Endothelial cell of hepatic sinusoid (primary cell): Measurements from ENCODE around the gene ANKRD6.

Experiments used
- in situ Hi-C: cut with HindIII; loops from 2 replicates; pipeline ENCODE4 v1.10.0; 2017; ENCODE audit warnings: low sequenced_read_pairs

ANKRD6 gene

DNA sequence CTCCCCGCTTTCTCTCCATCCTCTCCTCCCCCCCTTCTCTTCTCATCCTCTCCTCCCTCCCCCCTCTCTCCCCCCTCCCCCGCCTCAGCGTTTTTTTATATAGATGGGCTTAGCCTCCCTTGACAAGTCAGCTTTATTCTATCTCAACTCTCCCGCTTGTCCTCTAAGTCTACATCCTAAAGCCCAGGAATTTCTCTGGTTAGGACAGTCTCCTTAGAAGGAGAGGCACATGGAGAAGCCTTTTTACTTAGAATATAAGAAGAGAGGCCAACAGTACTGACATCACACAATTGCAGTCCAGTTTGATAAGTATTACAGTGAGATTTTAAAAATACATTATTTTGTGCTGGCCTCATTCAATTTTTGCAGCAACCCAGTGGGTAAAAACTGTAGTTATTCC is 122.1 kb downstream of the ANKRD6 start:
- in situ Hi-C loops: no loop called here

DNA sequence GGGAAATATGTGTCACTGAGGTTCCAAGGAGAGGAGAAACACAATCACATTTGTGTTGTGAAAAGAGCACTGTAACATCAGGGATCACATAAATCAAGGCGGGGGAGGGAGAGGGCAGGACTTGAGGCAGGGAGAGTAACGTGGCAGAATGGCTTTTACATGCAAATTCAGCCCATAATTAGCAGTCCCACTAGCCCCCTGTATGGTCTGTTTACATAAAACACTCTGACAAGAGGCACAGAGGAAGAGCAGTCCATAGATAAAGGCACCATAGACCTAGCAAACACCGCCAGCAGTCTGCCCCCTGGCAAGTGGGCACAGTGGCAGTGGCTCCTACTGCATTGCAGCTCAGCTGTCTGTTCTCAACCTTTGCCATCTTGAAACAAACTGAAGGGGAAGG is 122.9 kb downstream of the ANKRD6 start:
- in situ Hi-C loops: no loop called here

DNA sequence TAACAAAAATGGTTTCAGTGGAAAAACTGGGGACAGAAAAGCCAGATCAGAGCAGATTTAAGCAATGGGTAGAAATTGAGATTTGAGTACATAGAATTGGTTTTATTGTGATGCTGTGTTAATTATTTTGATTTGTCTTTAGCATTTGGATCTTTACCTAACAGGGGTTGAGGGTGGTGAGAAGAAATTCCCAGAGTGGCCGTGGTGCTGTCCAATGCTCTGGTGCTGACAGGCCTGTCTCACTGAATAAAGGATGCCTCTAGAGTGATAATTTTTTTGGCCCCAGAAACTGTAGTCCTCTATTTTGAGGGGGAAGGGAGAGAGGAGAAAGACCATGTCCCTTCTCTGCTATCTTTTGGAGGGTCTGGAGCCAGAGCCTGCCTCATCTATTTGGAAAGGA is 126.5 kb downstream of the ANKRD6 start:
- in situ Hi-C loops: no loop called here

- in situ Hi-C loops: no loop called here
Observed at GRCh38 chr6:89562093-89562973, 129.4 kb downstream of the ANKRD6 start.

- in situ Hi-C loops: no loop called here
Observed at GRCh38 chr6:89563866-89564265, 130.9 kb downstream of the ANKRD6 start.

- in situ Hi-C loops: no loop called here
Observed at GRCh38 chr6:89564752-89565427, 131.9 kb downstream of the ANKRD6 start.

- in situ Hi-C loops: no loop called here
Observed at GRCh38 chr6:89566008-89566800, 133.3 kb downstream of the ANKRD6 start.

- in situ Hi-C loops: no loop called here
Observed at GRCh38 chr6:89566930-89567629, 134.1 kb downstream of the ANKRD6 start.

DNA sequence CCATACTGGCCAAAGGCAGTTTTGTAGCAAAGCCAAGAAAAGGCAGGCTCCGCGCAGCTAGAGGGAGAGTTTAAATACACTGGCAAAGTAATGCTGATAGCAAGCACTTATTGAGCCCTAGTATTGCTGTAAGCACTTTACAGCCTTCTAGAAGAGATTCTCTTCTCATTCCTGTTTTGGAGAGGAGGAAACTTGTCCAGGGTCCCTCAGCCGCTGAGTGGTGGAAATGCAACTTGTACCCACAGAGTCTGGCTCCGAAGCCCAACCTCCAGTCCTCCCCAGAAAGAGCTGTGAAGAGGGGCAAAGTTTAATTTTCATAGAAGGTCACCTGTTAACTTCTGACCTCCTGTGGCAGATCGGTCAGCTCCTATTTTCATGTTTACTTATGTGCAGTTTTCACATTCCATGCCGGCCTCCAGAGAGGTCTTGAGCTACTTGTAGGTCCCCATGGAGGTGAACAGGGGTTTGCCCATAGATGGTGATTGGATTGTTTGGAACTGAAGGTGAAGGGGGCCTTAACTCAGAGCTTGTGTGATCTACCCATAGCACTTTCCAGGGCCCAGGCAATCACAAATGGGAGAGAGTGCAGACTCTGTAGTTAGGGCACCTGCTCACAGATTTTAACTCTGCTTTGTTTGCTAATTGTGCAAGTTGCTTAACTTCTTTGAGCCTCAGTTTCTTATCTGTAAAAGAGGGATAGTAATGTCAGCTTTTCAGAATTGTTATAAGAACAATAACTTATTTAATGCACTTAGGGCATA is 134.9 kb downstream of the ANKRD6 start:
- in situ Hi-C loops: no loop called here

- in situ Hi-C loops: no loop called here
Observed at GRCh38 chr6:89574910-89575561, 142.1 kb downstream of the ANKRD6 start.

- in situ Hi-C loops: no loop called here
Observed at GRCh38 chr6:89575562-89575960, 142.6 kb downstream of the ANKRD6 start.

GRCh38 chr6:89580997-89581666 is 148.2 kb downstream of the ANKRD6 start:
- in situ Hi-C loops: no loop called here

- in situ Hi-C loops: no loop called here
Observed at GRCh38 chr6:89581689-89582088, 148.7 kb downstream of the ANKRD6 start.

GRCh38 chr6:89582669-89583325 is 149.8 kb downstream of the ANKRD6 start:
- in situ Hi-C loops: no loop called here

GRCh38 chr6:89583559-89583958 is 150.6 kb downstream of the ANKRD6 start:
- in situ Hi-C loops: no loop called here

GRCh38 chr6:89584539-89584938 is 151.6 kb downstream of the ANKRD6 start:
- in situ Hi-C loops: no loop called here

GRCh38 chr6:89585154-89585553 is 152.2 kb downstream of the ANKRD6 start:
- in situ Hi-C loops: no loop called here

- in situ Hi-C loops: no loop called here
Observed at GRCh38 chr6:89589297-89590025, 156.5 kb downstream of the ANKRD6 start.
